Prostate gland (tissue), 2 donors: ENCODE results near the gene SNCG. TPM values are rescaled to one million over a fixed set of nuclear protein-coding genes. Genes with fewer than 3 reads are reported as not detected.

ENCODE experiments used
- DNase-seq: peaks from one replicate; pipeline ENCODE4 v3.0.0-alpha.2; 2019; ENCODE audit warnings: low spot score
- H3K27ac ChIP-seq, 2 donors: fragments of 200-600 bp; sonication (generic); 2 replicates each; pipeline ENCODE4 v1.5.1; 2017 to 2019
- H3K27me3 ChIP-seq: fragments of 200-600 bp; sonication (generic); replicated peaks from 2 replicates; pipeline ENCODE4 v1.5.1; 2019; ENCODE audit not compliant: insufficient read depth
- H3K36me3 ChIP-seq, 2 donors: fragments of 200-600 bp; sonication (generic); 1 replicate in 1 of 2; 2 replicates in 1 of 2; pipeline versions ENCODE4 v1.5.1 to v1.8.1; 2017 to 2019
- H3K4me1 ChIP-seq: fragments of 200-600 bp; sonication (generic); replicated peaks from 2 replicates; pipeline ENCODE4 v1.5.1; 2019
- H3K4me3 ChIP-seq, 2 donors: fragments of 200-600 bp; sonication (generic); 2 replicates each; pipeline ENCODE4 v1.5.1; 2017 to 2019
- H3K9me3 ChIP-seq: fragments of 200-600 bp; sonication (generic); 2 replicates; pipeline ENCODE4 v1.5.1; 2017
- POLR2A ChIP-seq: fragments of 450-650 bp; IDR thresholded peaks from one replicate; pipeline ENCODE4 v1.6.1; 2016; ENCODE audit warnings: antibody characterized with exemption, mild to moderate bottlenecking
- POLR2AphosphoS5 ChIP-seq: sonication (generic); formaldehyde crosslinking; IDR thresholded peaks from one replicate; pipeline ENCODE4 v1.6.1; 2017; ENCODE audit warnings: antibody characterized with exemption
- WGBS: methylation state at CpG from one replicate; pipeline ENCODE4 v1.1.5; 2018; 5-methylcytosine and 5-hydroxymethylcytosine counted together
- intact Hi-C: fragments of 100-400 bp; cut with DNase I; formaldehyde crosslinking; loops from one replicate; pipeline ENCODE4 v1.14.2; 2022
- total RNA-seq, 2 donors: library from RNA; depleted of rRNA; stranded (reverse); fragments of >200 nt; gene quantifications; one replicate each; pipeline ENCODE4 v1.1.0, GENCODE V29; 2016
- TF ChIP-seq, protein P1 (sequence below), 4 experiments: fragments of 200-600 bp in 2 of 4; fragments of 450-650 bp in 2 of 4; sonication (generic) in 2 of 4; IDR thresholded peaks; 1 replicate in 3 of 4; 2 replicates in 1 of 4; pipeline ENCODE4 v1.5.1; 2016 to 2019; ENCODE audit warnings: antibody characterized with exemption in 4 of 4, mild to moderate bottlenecking in 2 of 4, moderate library complexity in 2 of 4

The SNCG gene
- total RNA-seq, 2 donors from 2014 or later, result 38.5 to 46.6 TPM

DNA sequence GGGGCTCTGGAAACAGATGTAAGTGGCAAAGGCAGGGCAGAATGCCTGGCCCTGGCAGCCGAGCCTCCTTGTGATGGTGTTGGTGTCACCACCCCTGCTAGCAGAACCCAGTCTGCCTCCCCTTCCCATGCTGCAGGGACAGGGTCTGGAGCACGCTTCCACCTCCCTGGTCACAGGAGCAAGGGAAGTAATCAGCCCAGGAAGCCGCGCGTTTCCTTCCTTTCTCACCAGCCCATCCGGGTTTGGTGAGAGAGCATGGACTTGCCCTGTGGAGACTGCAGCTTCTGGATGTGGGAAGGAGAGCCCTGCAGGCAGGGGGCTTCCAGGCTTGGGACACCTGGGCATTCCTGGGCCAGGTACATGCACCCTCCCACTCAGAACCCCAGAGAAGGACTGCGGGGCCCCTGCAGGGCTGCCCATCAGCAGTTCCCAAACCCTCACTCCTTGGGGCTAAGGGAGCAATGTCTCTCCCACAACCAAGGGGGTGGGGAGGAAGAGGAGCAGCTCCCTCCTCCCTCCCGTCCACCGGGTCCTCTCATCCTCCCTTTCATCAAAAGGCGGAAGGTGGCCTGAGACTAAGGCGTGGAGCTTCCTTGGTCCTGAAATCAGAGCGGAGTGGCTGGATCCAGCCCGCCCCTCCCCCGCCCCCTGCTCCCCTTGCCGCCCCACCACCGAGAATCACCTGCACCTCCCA, 2.8 kb upstream of the SNCG start:
- TF ChIP-seq, protein P1, sequence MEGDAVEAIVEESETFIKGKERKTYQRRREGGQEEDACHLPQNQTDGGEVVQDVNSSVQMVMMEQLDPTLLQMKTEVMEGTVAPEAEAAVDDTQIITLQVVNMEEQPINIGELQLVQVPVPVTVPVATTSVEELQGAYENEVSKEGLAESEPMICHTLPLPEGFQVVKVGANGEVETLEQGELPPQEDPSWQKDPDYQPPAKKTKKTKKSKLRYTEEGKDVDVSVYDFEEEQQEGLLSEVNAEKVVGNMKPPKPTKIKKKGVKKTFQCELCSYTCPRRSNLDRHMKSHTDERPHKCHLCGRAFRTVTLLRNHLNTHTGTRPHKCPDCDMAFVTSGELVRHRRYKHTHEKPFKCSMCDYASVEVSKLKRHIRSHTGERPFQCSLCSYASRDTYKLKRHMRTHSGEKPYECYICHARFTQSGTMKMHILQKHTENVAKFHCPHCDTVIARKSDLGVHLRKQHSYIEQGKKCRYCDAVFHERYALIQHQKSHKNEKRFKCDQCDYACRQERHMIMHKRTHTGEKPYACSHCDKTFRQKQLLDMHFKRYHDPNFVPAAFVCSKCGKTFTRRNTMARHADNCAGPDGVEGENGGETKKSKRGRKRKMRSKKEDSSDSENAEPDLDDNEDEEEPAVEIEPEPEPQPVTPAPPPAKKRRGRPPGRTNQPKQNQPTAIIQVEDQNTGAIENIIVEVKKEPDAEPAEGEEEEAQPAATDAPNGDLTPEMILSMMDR (IDR thresholded peaks at IDR 0.05), result no peak
- TF ChIP-seq POLR2AphosphoS5 (no peak), POLR2A (no peak)
- Histone ChIP-seq H3K4me3 (no peak overlapping the region), H3K9me3 (no peaks in the 10 kb centered on the region), H3K4me1 (no peaks in the 10 kb centered on the region), H3K27ac (peak overlapping the region; percentile 26 to 45), H3K36me3 (no peaks in the 10 kb centered on the region), H3K27me3 (no peaks in the 10 kb centered on the region)
- WGBS, result 77% methylated on average over 16 of the region's 16 CpGs
- intact Hi-C loops, result no loop called here
- no peak for DNase-seq

DNA sequence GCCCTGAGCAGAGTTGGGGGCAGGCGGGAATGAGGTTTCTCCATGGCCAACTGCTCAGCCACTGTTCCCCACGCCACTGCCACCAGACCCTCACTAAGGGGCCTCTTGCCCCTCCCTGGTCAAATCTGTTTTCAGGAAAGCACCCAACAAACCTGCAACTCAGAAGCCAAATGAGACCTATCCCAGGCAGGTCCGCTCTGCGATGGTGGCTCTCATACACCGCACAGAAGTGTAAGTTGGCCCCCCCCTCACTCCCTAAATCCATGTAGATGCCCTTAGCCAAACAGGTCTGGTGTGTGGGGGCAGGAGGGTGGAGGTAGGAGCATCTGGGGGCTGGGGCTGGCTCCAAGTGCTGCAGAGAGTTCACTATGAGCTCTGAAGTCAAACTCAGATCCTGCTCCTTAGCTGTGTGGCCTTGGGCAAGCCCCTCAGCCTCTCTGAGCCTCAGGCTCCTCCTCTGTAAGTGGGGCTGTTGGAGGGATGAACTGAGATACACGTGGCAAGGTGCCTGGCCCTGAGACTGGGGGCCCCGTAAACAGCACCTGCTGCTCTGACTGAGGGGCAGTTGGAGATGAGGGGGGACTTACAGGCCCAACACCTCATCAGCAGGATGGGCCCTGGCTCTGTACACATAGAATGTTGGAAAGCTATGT, 2.1 kb upstream of the SNCG start:
- no peaks in the 10 kb centered on the region for H3K9me3 ChIP-seq
- H3K4me1 ChIP-seq, result no peaks in the 10 kb centered on the region
- H3K4me3 ChIP-seq, result peak overlapping the region; percentile 0 to 2
- DNase-seq, result no peak
- TF ChIP-seq POLR2A, result no peak
- no peak for TF ChIP-seq POLR2AphosphoS5
- TF ChIP-seq, protein P1 (IDR thresholded peaks at IDR 0.05), result no peak
- WGBS, result 82% methylated on average over 7 of the region's 7 CpGs
- H3K27ac ChIP-seq, result peak overlapping the region in 1 of 2 donors; percentile 26
- intact Hi-C loops, result no loop called here
- no peaks in the 10 kb centered on the region for H3K36me3 ChIP-seq
- no peaks in the 10 kb centered on the region for H3K27me3 ChIP-seq

DNA sequence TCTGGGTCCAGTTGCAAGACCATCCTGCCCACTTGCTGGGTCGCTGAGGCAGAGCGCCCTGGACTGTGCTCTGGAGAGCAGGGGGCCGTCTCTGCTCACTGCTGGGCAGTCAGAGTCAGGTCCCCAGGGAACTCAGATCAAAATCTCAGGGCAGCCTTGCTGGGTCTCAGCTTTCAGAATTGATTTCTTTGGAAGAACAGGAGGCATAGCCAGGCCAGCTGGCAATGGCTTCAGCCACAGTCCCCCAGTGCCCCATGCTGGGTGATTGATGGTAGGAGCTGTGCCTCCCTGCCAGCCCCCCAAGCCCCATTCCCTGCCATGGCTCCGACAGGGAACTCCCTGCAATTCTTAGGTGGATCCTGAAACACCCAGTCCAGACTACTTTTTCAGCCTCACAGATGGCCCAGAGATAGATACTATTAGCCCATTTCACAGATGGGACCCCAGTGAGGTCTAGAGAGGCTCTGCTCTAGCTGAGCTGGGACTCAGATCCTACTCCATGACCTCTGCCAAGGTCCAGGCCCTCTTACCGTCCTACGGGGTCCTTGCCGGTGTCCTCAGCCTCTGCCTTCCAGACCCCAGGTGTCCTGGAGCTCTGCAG, 1.5 kb upstream of the SNCG start:
- H3K4me1 ChIP-seq, result no peaks in the 10 kb centered on the region
- intact Hi-C loops, result no loop called here
- no peaks in the 10 kb centered on the region for H3K27me3 ChIP-seq
- 79% methylated on average over 7 of the region's 7 CpGs for WGBS
- DNase-seq, result no peak
- no peaks in the 10 kb centered on the region for H3K36me3 ChIP-seq
- no peak for TF ChIP-seq POLR2A
- TF ChIP-seq, protein P1 (IDR thresholded peaks at IDR 0.05), result no peak
- TF ChIP-seq POLR2AphosphoS5, result no peak
- H3K4me3 ChIP-seq, result peak overlapping the region; percentile 0 to 2
- H3K9me3 ChIP-seq, result no peaks in the 10 kb centered on the region
- peak overlapping the region in 1 of 2 donors; percentile 31 for H3K27ac ChIP-seq

DNA sequence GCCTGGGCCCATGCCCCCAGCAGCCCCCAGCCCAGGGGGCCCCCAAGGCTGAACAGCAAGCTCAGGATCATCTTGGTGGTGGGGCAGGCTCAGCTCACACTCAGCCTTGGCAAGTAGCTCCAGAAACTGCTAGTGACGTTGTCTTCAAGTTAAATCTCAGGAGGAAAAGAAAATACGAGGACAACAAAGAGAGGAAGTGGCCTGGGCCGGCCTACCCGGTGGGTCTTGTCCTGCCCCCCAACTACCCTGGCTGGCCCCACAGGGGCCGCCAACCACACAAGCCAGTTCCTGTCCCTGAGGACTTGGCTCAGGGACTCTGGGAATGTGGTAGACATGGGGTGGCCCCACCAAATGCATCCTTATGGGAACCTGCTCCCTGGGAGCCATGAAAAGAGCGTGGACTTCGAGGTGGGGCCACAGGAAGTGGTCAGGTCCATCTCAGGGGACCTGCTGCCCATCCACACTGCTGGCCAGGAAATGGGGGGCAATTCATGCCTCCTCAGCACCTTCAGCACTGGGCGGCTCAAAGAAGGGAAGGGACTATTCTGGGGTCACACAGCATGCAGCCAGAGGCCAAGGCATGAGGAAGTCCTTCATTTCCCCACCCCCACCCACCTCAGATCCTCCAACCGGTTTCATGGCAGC, 806 bp upstream of the SNCG start, which contains the start of gene MMRN2:
TSS of gene MMRN2 (minus strand) at position 145 of the 645 bp plus-strand sequence. CDS start at position 71, 74 bp downstream.
- intact Hi-C loops, result no loop called here
- Histone ChIP-seq H3K9me3 (no peaks in the 10 kb centered on the region), H3K27me3 (no peaks in the 10 kb centered on the region), H3K4me3 (peak within 1 kb of the TSS; percentile 0 to 2), H3K27ac (peak within 1 kb of the TSS; percentile 26 to 31), H3K36me3 (no peaks in the 10 kb centered on the region), H3K4me1 (no peaks in the 10 kb centered on the region)
- WGBS, result 58% methylated on average over 7 of the region's 9 CpGs
- TF ChIP-seq POLR2AphosphoS5 (no peak), POLR2A (no peak)
- TF ChIP-seq, protein P1 (IDR thresholded peaks at IDR 0.05), result no peak
- no peak for DNase-seq
